NCI-H82 treated with DMSO at 0.1 percent for 48 hours (cell line): Measurements from ENCODE around the gene AKAP14.
"Not testable (repeated sequence)": the region's sequence is repeated elsewhere in the genome, so short reads cannot be mapped to it uniquely, and the experiment has no call there.

Experiments
- DNase-seq: peaks from one replicate; lab custom pipeline; 2025; ENCODE audit not compliant: unreplicated experiment; lab: John Stamatoyannopoulos, UW

Gene AKAP14

GRCh38 chrX:119895843-119896326 is at the start of gene AKAP14:
AKAP14 (plus strand) TSS chrX:119895893; CDS start chrX:119903224, 7,331 bp downstream.
- peak; percentile 29 for DNase-seq

GRCh38 chrX:119852382-119853353 is 43.0 kb upstream of the AKAP14 start, which contains the start of gene UPF3B:
UPF3B (minus strand) TSS chrX:119852963; CDS start chrX:119852928, 35 bp downstream.
- DNase-seq: peak; percentile 93

- no peak for DNase-seq
These were observed 42.2 kb upstream of the AKAP14 start for GRCh38 chrX:119853444-119853843.

- no peak for DNase-seq
These were observed 25.0 kb upstream of the AKAP14 start for GRCh38 chrX:119870626-119871131.

GRCh38 chrX:119871245-119871598 is 24.5 kb upstream of the AKAP14 start:
- DNase-seq: no peak

- peak; percentile 72 for DNase-seq
These were observed 23.9 kb upstream of the AKAP14 start, which contains the start of the genes NDUFA1 and RNF113A for GRCh38 chrX:119871599-119872395. NDUFA1 (plus strand) TSS chrX:119871832; CDS start chrX:119871912, 80 bp downstream. RNF113A (minus strand) TSS chrX:119871733; CDS start chrX:119871613, 120 bp downstream.

- no peak for DNase-seq
These were observed 17.0 kb upstream of the AKAP14 start for GRCh38 chrX:119878740-119879139.

GRCh38 chrX:119880076-119880475 is 15.6 kb upstream of the AKAP14 start:
- DNase-seq: no peak

GRCh38 chrX:119880552-119881437 is 14.9 kb upstream of the AKAP14 start:
- DNase-seq: peak; percentile 53

- DNase-seq: no peak
These were observed 9.9 kb upstream of the AKAP14 start for GRCh38 chrX:119885554-119886428.

GRCh38 chrX:119887721-119888425 is 7.8 kb upstream of the AKAP14 start:
- DNase-seq: peak; percentile 54

GRCh38 chrX:119890626-119891025 is 5.1 kb upstream of the AKAP14 start:
- DNase-seq: not testable (repeated sequence)

GRCh38 chrX:119891961-119892692 is 3.6 kb upstream of the AKAP14 start:
- not testable (repeated sequence) for DNase-seq

- no peak for DNase-seq
These were observed 3.4 kb downstream of the AKAP14 start for GRCh38 chrX:119899125-119899524.

- no peak for DNase-seq
These were observed 5.3 kb downstream of the AKAP14 start for GRCh38 chrX:119900976-119901375.

GRCh38 chrX:119916310-119916709 is 20.6 kb downstream of the AKAP14 start:
- no peak for DNase-seq

- DNase-seq: no peak
These were observed 22.2 kb downstream of the AKAP14 start for GRCh38 chrX:119917877-119918276.
